ENCODE measurements around the gene SUV39H1.

- TF ChIP-seq CTCF (IDR thresholded peaks at IDR 0.05) = no peak
- no peak for TF ChIP-seq EZH2 (IDR thresholded peaks at IDR 0.05; ENCODE audit: borderline replicate concordance, insufficient read depth, low read depth, low read length, poor library complexity, severe bottlenecking)
These were observed 584 bp downstream of the SUV39H1 start for GRCh38 chrX:48696909-48697727.
